Cardiac muscle cell (in vitro differentiated cells and primary cell): ENCODE data around the gene SHROOM4. TPM values are rescaled to one million over a fixed set of nuclear protein-coding genes. Genes with fewer than 3 reads are reported as not detected.

Source experiments
- DNase-seq, 2 donors: peaks; one replicate each; pipeline versions ENCODE4 v3.0.0 to v3.0.0-alpha.2; 2010 to 2017; ENCODE audit warnings: low read depth in 1 of 2, low spot score in 1 of 2
- H3K27ac ChIP-seq: fragments of 200-600 bp; sonication (generic); 2 replicates; pipeline ENCODE4 v1.5.1; 2016
- H3K27me3 ChIP-seq: fragments of 200-600 bp; sonication (generic); 2 replicates; pipeline ENCODE4 v1.6.0; 2016; ENCODE audit warnings: control low read depth
- H3K36me3 ChIP-seq: fragments of 200-600 bp; sonication (generic); 2 replicates; pipeline ENCODE4 v1.5.1; 2016; ENCODE audit warnings: control low read depth
- H3K4me1 ChIP-seq: fragments of 200-600 bp; sonication (generic); 2 replicates; pipeline ENCODE4 v1.8.1; 2017; ENCODE audit warnings: low read depth, mild to moderate bottlenecking, mixed run types
- H3K4me3 ChIP-seq: fragments of 200-600 bp; sonication (generic); 2 replicates; pipeline ENCODE4 v1.5.1; 2016; ENCODE audit warnings: mild to moderate bottlenecking
- H3K9me3 ChIP-seq: fragments of 200-600 bp; sonication (generic); 2 replicates; pipeline ENCODE4 v1.5.1; 2017; ENCODE audit warnings: low read depth, mild to moderate bottlenecking, control low read depth
- CTCF ChIP-seq: IDR thresholded peaks from 2 replicates; pipeline ENCODE4 v1.5.1; 2012; ENCODE audit warnings: low read depth, mild to moderate bottlenecking, low read length
- polyA plus RNA-seq: library from polyadenylated mRNA; unstranded; fragments of >200 nt; fragmentation: Nextera tagmentation; extraction: Ambion mirVana; gene quantifications from 2 replicates; pipeline ENCODE4 v1.2.1, GENCODE V29; 2016
- total RNA-seq: library from RNA; depleted of rRNA; stranded (reverse); fragments of >200 nt; gene quantifications from 2 replicates; pipeline ENCODE4 v1.2.3, GENCODE V29; 2016

The SHROOM4 gene
- total and polyA plus RNA-seq, 2 experiments from 2014 or later, result 1.3 to 1.8 TPM

- Histone ChIP-seq H3K4me3 (no peak overlapping the region), H3K4me1 (no peaks in the 10 kb centered on the region), H3K27me3 (no peaks in the 10 kb centered on the region), H3K27ac (no peak overlapping the region), H3K9me3 (no peaks in the 10 kb centered on the region), H3K36me3 (no peaks in the 10 kb centered on the region)
- no peak for TF ChIP-seq CTCF
- no peak for DNase-seq
Measured at GRCh38 chrX:50704360-50704759, 109.6 kb downstream of the SHROOM4 start.

- no peak for TF ChIP-seq CTCF
- no peaks in the 10 kb centered on the region for H3K4me1 ChIP-seq
- H3K27me3 ChIP-seq, result no peaks in the 10 kb centered on the region
- peak in 1 of 2 donors; percentile 10 for DNase-seq
- no peaks in the 10 kb centered on the region for H3K36me3 ChIP-seq
- H3K9me3 ChIP-seq, result no peaks in the 10 kb centered on the region
- H3K4me3 ChIP-seq, result no peak overlapping the region
- no peak overlapping the region for H3K27ac ChIP-seq
Measured at GRCh38 chrX:50700921-50701320, 113.1 kb downstream of the SHROOM4 start.

- H3K4me3 ChIP-seq, result no peak overlapping the region
- no peak for TF ChIP-seq CTCF
Measured at GRCh38 chrX:50698944-50699343, 115.0 kb downstream of the SHROOM4 start.

GRCh38 chrX:50697691-50698090 is 116.3 kb downstream of the SHROOM4 start:
- no peaks in the 10 kb centered on the region for H3K9me3 ChIP-seq
- H3K36me3 ChIP-seq, result no peaks in the 10 kb centered on the region
- H3K27ac ChIP-seq, result no peak overlapping the region
- DNase-seq, result peak; percentile 46 to 81
- H3K4me1 ChIP-seq, result no peaks in the 10 kb centered on the region
- TF ChIP-seq CTCF, result no peak
- no peak overlapping the region for H3K4me3 ChIP-seq
- H3K27me3 ChIP-seq, result no peaks in the 10 kb centered on the region

More at GRCh38 chrX:50698944-50699343, 115.0 kb downstream of the SHROOM4 start:
- no peaks in the 10 kb centered on the region for H3K36me3 ChIP-seq
- no peaks in the 10 kb centered on the region for H3K4me1 ChIP-seq
- H3K9me3 ChIP-seq, result no peaks in the 10 kb centered on the region
- H3K27me3 ChIP-seq, result no peaks in the 10 kb centered on the region
- no peak for DNase-seq
- no peak overlapping the region for H3K27ac ChIP-seq

- peak; percentile 38 for TF ChIP-seq CTCF
- DNase-seq, result peak; percentile 57 to 60
- no peaks in the 10 kb centered on the region for H3K9me3 ChIP-seq
- no peak overlapping the region for H3K27ac ChIP-seq
- no peaks in the 10 kb centered on the region for H3K27me3 ChIP-seq
- no peaks in the 10 kb centered on the region for H3K4me1 ChIP-seq
- H3K36me3 ChIP-seq, result no peaks in the 10 kb centered on the region
- H3K4me3 ChIP-seq, result no peak overlapping the region
Measured at GRCh38 chrX:50691820-50692219, 122.2 kb downstream of the SHROOM4 start.

- no peaks in the 10 kb centered on the region for H3K9me3 ChIP-seq
- no peaks in the 10 kb centered on the region for H3K36me3 ChIP-seq
- H3K4me3 ChIP-seq, result no peak overlapping the region
- H3K27ac ChIP-seq, result no peak overlapping the region
- H3K27me3 ChIP-seq, result no peaks in the 10 kb centered on the region
- no peak for DNase-seq
- TF ChIP-seq CTCF, result no peak
- no peaks in the 10 kb centered on the region for H3K4me1 ChIP-seq
Measured at GRCh38 chrX:50684871-50685270, 129.1 kb downstream of the SHROOM4 start.
